Endodermal cell (in vitro differentiated cells): ENCODE data around the gene STPG3. TPM values are rescaled to one million over a fixed set of nuclear protein-coding genes. Genes with fewer than 3 reads are reported as not detected.
A peak's percentile ranks its signal among the peaks of the same experiment; 100 is the strongest.

Experiments
- DNase-seq: peaks from one replicate; pipeline ENCODE4 v3.0.0-alpha.2; 2017
- H3K27ac ChIP-seq: 2 replicates; pipeline ENCODE4 v1.5.1; 2013; ENCODE audit warnings: mild to moderate bottlenecking, low read depth, low read length, moderate library complexity
- H3K27me3 ChIP-seq: 2 replicates; pipeline ENCODE4 v1.6.1; 2013; ENCODE audit warnings: mild to moderate bottlenecking, low read length, moderate library complexity; ENCODE audit not compliant: insufficient read depth, control insufficient read depth, poor library complexity, severe bottlenecking
- H3K36me3 ChIP-seq: 2 replicates; pipeline ENCODE4 v1.7.0; 2013; ENCODE audit warnings: mild to moderate bottlenecking, low read length, moderate library complexity; ENCODE audit not compliant: control insufficient read depth, insufficient read depth
- H3K4me1 ChIP-seq: one replicate; pipeline ENCODE4 v1.7.0; 2013; ENCODE audit warnings: low read length; ENCODE audit not compliant: control insufficient read depth, insufficient read depth
- H3K4me3 ChIP-seq: 2 replicates; pipeline ENCODE4 v1.5.1; 2013; ENCODE audit warnings: mild to moderate bottlenecking, low read length, moderate library complexity
- H3K9ac ChIP-seq: 2 replicates; pipeline ENCODE4 v1.6.1; 2013; ENCODE audit warnings: mild to moderate bottlenecking, low read length, moderate library complexity; ENCODE audit not compliant: poor library complexity, severe bottlenecking; ENCODE audit errors: extremely low read depth
- H3K9me3 ChIP-seq: 2 replicates; pipeline ENCODE4 v1.6.1; 2013; ENCODE audit warnings: mild to moderate bottlenecking, low read length, moderate library complexity; ENCODE audit not compliant: control insufficient read depth
- H3K27ac Mint-ChIP-seq: 2 replicates; pipeline ENCODE4 v1.8.0; 2020; ENCODE audit warnings: mixed read lengths
- H3K27me3 Mint-ChIP-seq: 2 replicates; pipeline ENCODE4 v1.8.0; 2021; ENCODE audit warnings: mild to moderate bottlenecking, mixed read lengths; ENCODE audit not compliant: insufficient read depth
- H3K36me3 Mint-ChIP-seq: 2 replicates; pipeline ENCODE4 v1.8.0; 2020; ENCODE audit warnings: low read depth, mixed read lengths
- H3K4me1 Mint-ChIP-seq: 2 replicates; pipeline ENCODE4 v1.8.0; 2020; ENCODE audit warnings: mixed read lengths
- H3K4me3 Mint-ChIP-seq: 2 replicates; pipeline ENCODE4 v1.8.0; 2020; ENCODE audit warnings: mild to moderate bottlenecking, moderate library complexity, mixed read lengths
- H3K9me3 Mint-ChIP-seq: 2 replicates; pipeline ENCODE4 v1.8.0; 2020; ENCODE audit warnings: mild to moderate bottlenecking, mixed read lengths
- CTCF ChIP-seq: fragments of 200-600 bp; sonication (generic); conservative IDR thresholded peaks from 2 replicates; pipeline ENCODE4 v1.5.0; 2021; ENCODE audit warnings: antibody characterized with exemption, mild to moderate bottlenecking
- WGBS, 2 experiments: methylation state at CpG; one replicate each; pipeline versions ENCODE4 v1.1.5 to v1.1.7; 2013; ENCODE audit warnings: missing lambda C conversion rate in 2 of 2, mixed read lengths in 1 of 2; ENCODE audit not compliant: insufficient coverage in 1 of 2, insufficient read length in 1 of 2; 5-methylcytosine and 5-hydroxymethylcytosine counted together
- total RNA-seq, 2 donors: library from RNA; stranded (reverse); fragmentation: NEBNext Ultra II Directional in 1 of 2; extraction: Animal tissue kit (Norgen Biotek cat#: 25700) in 1 of 2; gene quantifications; 2 replicates in 1 of 2; 3 replicates in 1 of 2; pipeline ENCODE4 v1.2.1, GENCODE V29; 2021

Gene STPG3
- total RNA-seq, 2 donors from 2014 or later, result not detected

GRCh38 chr9:137299203-137299565 is 48.1 kb downstream of the STPG3 start:
- WGBS, 2 experiments, result 20% methylated on average over 8 to 10 of the region's 10 CpGs
- Histone ChIP-seq H3K27ac (peak overlapping the region; percentile 61), H3K9me3 (no peaks in the 10 kb centered on the region), H3K36me3 (no peaks in the 10 kb centered on the region), H3K27me3 (peaks cover 66% of the 10 kb centered on the region), H3K9ac (no peak overlapping the region), H3K4me1 (peaks cover 3% of the 10 kb centered on the region), H3K4me3 (no peak overlapping the region)
- peak overlapping the region; percentile 71 for H3K4me3 Mint-ChIP-seq
- peak; percentile 82 for DNase-seq
- peak; percentile 33 for TF ChIP-seq CTCF
- no peaks in the 10 kb centered on the region for H3K36me3 Mint-ChIP-seq
- peaks cover 5% of the 10 kb centered on the region for H3K9me3 Mint-ChIP-seq
- peaks cover 52% of the 10 kb centered on the region for H3K27me3 Mint-ChIP-seq
- no peak overlapping the region for H3K27ac Mint-ChIP-seq
- H3K4me1 Mint-ChIP-seq, result peaks cover 25% of the 10 kb centered on the region

GRCh38 chr9:137299938-137300337 is 48.9 kb downstream of the STPG3 start:
- 12 to 17% methylated on average over 11 to 15 of the region's 16 CpGs for WGBS, 2 experiments
- H3K4me3 Mint-ChIP-seq, result peak overlapping the region; percentile 71
- Histone ChIP-seq H3K9me3 (no peaks in the 10 kb centered on the region), H3K36me3 (no peaks in the 10 kb centered on the region), H3K9ac (no peak overlapping the region), H3K27ac (no peak overlapping the region), H3K4me1 (peaks cover 3% of the 10 kb centered on the region), H3K4me3 (peak overlapping the region; percentile 90), H3K27me3 (peaks cover 61% of the 10 kb centered on the region)
- H3K27ac Mint-ChIP-seq, result no peak overlapping the region
- no peak for TF ChIP-seq CTCF
- H3K27me3 Mint-ChIP-seq, result peaks cover 44% of the 10 kb centered on the region
- peak; percentile 73 for DNase-seq
- H3K9me3 Mint-ChIP-seq, result no peaks in the 10 kb centered on the region
- peaks cover 25% of the 10 kb centered on the region for H3K4me1 Mint-ChIP-seq
- H3K36me3 Mint-ChIP-seq, result no peaks in the 10 kb centered on the region

GRCh38 chr9:137300567-137301080 is 49.5 kb downstream of the STPG3 start:
- no peaks in the 10 kb centered on the region for H3K9me3 ChIP-seq

More at GRCh38 chr9:137300567-137301080, 49.5 kb downstream of the STPG3 start:
- peak overlapping the region; percentile 90 for H3K4me3 ChIP-seq
- peak overlapping the region; percentile 72 for H3K27ac ChIP-seq
- H3K4me1 ChIP-seq, result peaks cover 3% of the 10 kb centered on the region
- no peaks in the 10 kb centered on the region for H3K36me3 ChIP-seq
- WGBS, 2 experiments, result 0 to 1% methylated on average over 1 to 25 of the region's 25 CpGs
- Mint-ChIP-seq H3K27me3 (peaks cover 43% of the 10 kb centered on the region), H3K36me3 (no peaks in the 10 kb centered on the region), H3K9me3 (no peaks in the 10 kb centered on the region), H3K4me3 (peak overlapping the region; percentile 71), H3K4me1 (peaks cover 27% of the 10 kb centered on the region), H3K27ac (peak overlapping the region; percentile 65)
- peak; percentile 84 for DNase-seq
- peak overlapping the region; percentile 66 for H3K9ac ChIP-seq
- H3K27me3 ChIP-seq, result peaks cover 58% of the 10 kb centered on the region
- TF ChIP-seq CTCF, result no peak
